Measurements from ENCODE around the gene PDE4B. TPM values are rescaled to one million over a fixed set of nuclear protein-coding genes. Genes with fewer than 3 reads are reported as not detected.
"Not testable (repeated sequence)": the region's sequence is repeated elsewhere in the genome, so short reads cannot be mapped to it uniquely, and the experiment has no call there.

The PDE4B gene
- polyA plus RNA-seq, 2 of the 4 experiments (the other 2 are of a cell fraction), result 20.2 to 56.8 TPM

GRCh38 chr1:66119148-66119547 lies 326.5 kb downstream of the PDE4B start:
- no peak for ATAC-seq
- POLR2A ChIA-PET, result no interaction called here
- TF ChIP-seq GATA3 (IDR thresholded peaks at IDR 0.05; ENCODE audit: borderline replicate concordance) (no peak), PBX3 (IDR thresholded peaks at IDR 0.05) (no peak), CBX8 (IDR thresholded peaks at IDR 0.05) (no peak), CTCF (IDR thresholded peaks at IDR 0.05) (no peak), CHD2 (IDR thresholded peaks at IDR 0.05; ENCODE audit: low read length, partially characterized antibody) (no peak), E2F6 (IDR thresholded peaks at IDR 0.05; ENCODE audit: borderline replicate concordance, low read depth) (no peak), ZFP36 (IDR thresholded peaks at IDR 0.05; ENCODE audit: borderline replicate concordance, partially characterized antibody) (no peak), HEYL (CRISPR knock-in tag; IDR thresholded peaks at IDR 0.05) (no peak), PHF8 (IDR thresholded peaks at IDR 0.05; ENCODE audit: borderline replicate concordance, low read depth) (no peak), KDM5A (IDR thresholded peaks at IDR 0.05) (no peak), HMGXB4 (CRISPR knock-in tag; IDR thresholded peaks at IDR 0.05; ENCODE audit: borderline replicate concordance) (no peak), NFE2L2 (conservative IDR thresholded peaks at IDR 0.05; ENCODE audit: low read length) (no peak), RCOR1 (IDR thresholded peaks at IDR 0.05; ENCODE audit: low read depth, low read length) (no peak), RAD21 (conservative IDR thresholded peaks at IDR 0.05 in 1 of 2, IDR thresholded peaks at IDR 0.05 in 1 of 2) (no peak), USF2 (IDR thresholded peaks at IDR 0.05) (no peak), BHLHE40 (IDR thresholded peaks at IDR 0.05; ENCODE audit: low read depth, low read length) (no peak), SREBF2 (IDR thresholded peaks at IDR 0.05) (no peak), RNF2 (IDR thresholded peaks at IDR 0.05; ENCODE audit: borderline replicate concordance, low read depth) (no peak)
- no peak for FAIRE-seq
- CTCF ChIA-PET, result no interaction called here
- Histone ChIP-seq H3K4me1 (0 out of 3 replicates have a peak, but pooled peaks cover 4% of the 10 kb centered on the region), H3K4me3 (no peak overlapping the region), H3K9me3 (no peaks in the 10 kb centered on the region), H3K27ac (no peak overlapping the region), H3K4me2 (no peak overlapping the region)
- 80% methylated on average over 7 of the region's 7 CpGs for WGBS (ENCODE audit: missing lambda C conversion rate)
- no peak for DNase-seq (ENCODE audit: low read depth in 1 of 2, low spot score in 1 of 2)

- H3K4me1 ChIP-seq, result 0 out of 3 replicates have a peak, but pooled peaks cover 4% of the 10 kb centered on the region
- ChIA-PET POLR2A (no interaction called here), CTCF (no interaction called here)
- no peak for TF ChIP-seq ESRRA (IDR thresholded peaks at IDR 0.05; ENCODE audit: borderline replicate concordance, low read length)
- no peak for TF ChIP-seq EP300 (IDR thresholded peaks at IDR 0.05)
- TF ChIP-seq ELK1 (IDR thresholded peaks at IDR 0.05; ENCODE audit: low read depth, low read length), result no peak
- no peak for TF ChIP-seq GATA3 (IDR thresholded peaks at IDR 0.05; ENCODE audit: borderline replicate concordance)
- H3K4me2 ChIP-seq, result no peak overlapping the region
- DNase-seq (ENCODE audit: low read depth in 1 of 2, low spot score in 1 of 2), result no peak
- no peak for ATAC-seq
- no peak overlapping the region for H3K27ac ChIP-seq
- no peak overlapping the region for H3K4me3 ChIP-seq
- no peak for FAIRE-seq
- WGBS (ENCODE audit: missing lambda C conversion rate), result 79% methylated on average over 5 of the region's 5 CpGs
- no peaks in the 10 kb centered on the region for H3K9me3 ChIP-seq
Measured at GRCh38 chr1:66124670-66125069, 332.0 kb downstream of the PDE4B start.

GRCh38 chr1:66128641-66129040 lies 335.9 kb downstream of the PDE4B start:
- not testable (repeated sequence) for ATAC-seq, FAIRE-seq

More at GRCh38 chr1:66128641-66129040, 335.9 kb downstream of the PDE4B start:
- 85% methylated on average over 4 of the region's 4 CpGs for WGBS (ENCODE audit: missing lambda C conversion rate)
- H3K9me3 ChIP-seq; DNase-seq (ENCODE audit: low read depth in 1 of 2, low spot score in 1 of 2); H3K4me2 ChIP-seq; CTCF ChIA-PET; H3K4me3 ChIP-seq; POLR2A ChIA-PET; H3K4me1 ChIP-seq; H3K27ac ChIP-seq: not testable (repeated sequence)

Data from A549 (cell line).